Measurements from ENCODE around the gene GLE1. TPM values are rescaled to one million over a fixed set of nuclear protein-coding genes. Genes with fewer than 3 reads are reported as not detected.

Gene GLE1
- 10 to 100 TPM; 22.2 to 26.7 (median 24.7) TPM for total RNA-seq (2021; fragmentation: NEBNext Ultra II Directional; extraction: Animal tissue kit (Norgen Biotek cat#: 25700))
- long read RNA-seq, transcript GLE1-201 (16 exons, 3,321 nt): major isoform, 18 of 31 reads
- long read RNA-seq, partial matches to known transcripts: 6 of 31 reads
- long read RNA-seq, other reads (novel, unspliced or antisense): 7 of 31 reads

- H3K27ac Mint-ChIP-seq: peak within 1 kb of the TSS; percentile 95
- H3K36me3 Mint-ChIP-seq (ENCODE audit: low read depth): peaks cover 11% of the 10 kb centered on the region; the same call in 1 of the 2 replicates
- TF ChIP-seq CTCF (IDR thresholded peaks at IDR 0.05): no peak
- H3K4me1 Mint-ChIP-seq (ENCODE audit: low read depth): peaks cover 27% of the 10 kb centered on the region
- peaks cover 3% of the 10 kb centered on the region; the same call in 1 of the 2 replicates for H3K27me3 Mint-ChIP-seq (ENCODE audit: insufficient read depth)
- peak; percentile 85 for DNase-seq
- peak within 1 kb of the TSS; percentile 99 for H3K4me3 Mint-ChIP-seq
- no peaks in the 10 kb centered on the region for H3K9me3 Mint-ChIP-seq
Measured at GRCh38 chr9:128504485-128505413, at the start of gene GLE1. TSS of gene GLE1 (plus strand) at chr9:128504719. CDS start at chr9:128504806, 87 bp downstream.

GRCh38 chr9:128454991-128455390, 49.5 kb upstream of the GLE1 start:
- peaks cover 5% of the 10 kb centered on the region; the same call in 1 of the 2 replicates for H3K36me3 Mint-ChIP-seq (ENCODE audit: low read depth)
- peaks cover 17% of the 10 kb centered on the region for H3K4me1 Mint-ChIP-seq (ENCODE audit: low read depth)
- peak overlapping the region; percentile 98 for H3K27ac Mint-ChIP-seq
- no peaks in the 10 kb centered on the region; the same call in 1 of the 2 replicates for H3K27me3 Mint-ChIP-seq (ENCODE audit: insufficient read depth)
- no peak for TF ChIP-seq CTCF (IDR thresholded peaks at IDR 0.05)
- H3K9me3 Mint-ChIP-seq: no peaks in the 10 kb centered on the region
- peak overlapping the region; percentile 92 for H3K4me3 Mint-ChIP-seq
- no peak for DNase-seq

GRCh38 chr9:128455849-128456612, 48.5 kb upstream of the GLE1 start, which contains the start of gene ODF2:
TSS of gene ODF2 (plus strand) at chr9:128456006. CDS start at chr9:128456092, 86 bp downstream.
- H3K9me3 Mint-ChIP-seq: no peaks in the 10 kb centered on the region
- H3K36me3 Mint-ChIP-seq (ENCODE audit: low read depth): peaks cover 13% of the 10 kb centered on the region; the same call in 1 of the 2 replicates
- DNase-seq: peak; percentile 95
- peak within 1 kb of the TSS; percentile 92 for H3K4me3 Mint-ChIP-seq
- no peaks in the 10 kb centered on the region; the same call in 1 of the 2 replicates for H3K27me3 Mint-ChIP-seq (ENCODE audit: insufficient read depth)
- peak within 1 kb of the TSS; percentile 98 for H3K27ac Mint-ChIP-seq
- peak; percentile 6; the same call in 1 of the 2 replicates for TF ChIP-seq CTCF (IDR thresholded peaks at IDR 0.05)
- H3K4me1 Mint-ChIP-seq (ENCODE audit: low read depth): peaks cover 17% of the 10 kb centered on the region

- no peaks in the 10 kb centered on the region; the same call in 1 of the 2 replicates for H3K27me3 Mint-ChIP-seq (ENCODE audit: insufficient read depth)
- peaks cover 17% of the 10 kb centered on the region; the same call in 1 of the 2 replicates for H3K36me3 Mint-ChIP-seq (ENCODE audit: low read depth)
- peak; percentile 68 for DNase-seq
- no peaks in the 10 kb centered on the region for H3K9me3 Mint-ChIP-seq
- H3K27ac Mint-ChIP-seq: peak overlapping the region; percentile 85
- no peak for TF ChIP-seq CTCF (IDR thresholded peaks at IDR 0.05)
- peak overlapping the region; percentile 92 for H3K4me3 Mint-ChIP-seq
- peaks cover 17% of the 10 kb centered on the region for H3K4me1 Mint-ChIP-seq (ENCODE audit: low read depth)
Measured at GRCh38 chr9:128456613-128457061, 47.9 kb upstream of the GLE1 start.

GRCh38 chr9:128457207-128457606, 47.3 kb upstream of the GLE1 start:
- no peak for TF ChIP-seq CTCF (IDR thresholded peaks at IDR 0.05)
- Mint-ChIP-seq H3K9me3 (no peaks in the 10 kb centered on the region), H3K27me3 (ENCODE audit: insufficient read depth) (no peaks in the 10 kb centered on the region; the same call in 1 of the 2 replicates), H3K36me3 (ENCODE audit: low read depth) (peaks cover 17% of the 10 kb centered on the region; the same call in 1 of the 2 replicates), H3K4me3 (peak overlapping the region; percentile 92), H3K27ac (peak overlapping the region; percentile 85), H3K4me1 (ENCODE audit: low read depth) (peaks cover 17% of the 10 kb centered on the region)
- DNase-seq: no peak
